ENCODE data around the gene TNNI3.
A peak's percentile ranks its signal among the peaks of the same experiment; 100 is the strongest.
"Not testable (repeated sequence)": the region's sequence is repeated elsewhere in the genome, so short reads cannot be mapped to it uniquely, and the experiment has no call there.

Gene TNNI3

DNA sequence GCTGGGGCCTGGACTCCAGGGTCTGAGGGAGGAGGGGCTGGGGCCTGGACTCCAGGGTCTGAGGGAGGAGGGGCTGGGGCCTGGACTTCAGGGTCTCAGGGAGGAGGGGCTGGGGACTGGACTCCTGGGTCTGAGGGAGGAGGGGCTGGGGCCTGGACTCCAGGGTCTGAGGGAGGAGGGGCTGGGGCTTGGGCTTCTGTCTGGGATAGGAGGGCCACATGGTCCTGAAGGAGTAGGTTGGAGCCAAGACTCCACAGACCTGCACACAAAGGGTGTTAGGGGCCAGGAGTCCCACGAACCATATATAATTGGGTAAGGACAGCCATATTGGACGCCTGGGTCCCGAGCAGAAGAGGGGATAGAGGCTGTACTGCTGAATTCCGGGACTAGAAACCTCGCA is 1.7 kb downstream of the TNNI3 start:
- H3K4me1 ChIP-seq (ENCODE audit: control insufficient read depth, insufficient read depth, low read length); H3K9me3 ChIP-seq (replicated peaks; ENCODE audit: low read length); H3K27me3 ChIP-seq (ENCODE audit: control insufficient read depth, insufficient read depth, low read length); H3K9ac ChIP-seq (ENCODE audit: low read depth, low read length); H3K4me3 ChIP-seq (ENCODE audit: low read length); H3K36me3 ChIP-seq (ENCODE audit: insufficient read depth, low read length): not testable (repeated sequence)
- peak overlapping the region; percentile 25 for H3K4me2 ChIP-seq (ENCODE audit: low read length)

DNA sequence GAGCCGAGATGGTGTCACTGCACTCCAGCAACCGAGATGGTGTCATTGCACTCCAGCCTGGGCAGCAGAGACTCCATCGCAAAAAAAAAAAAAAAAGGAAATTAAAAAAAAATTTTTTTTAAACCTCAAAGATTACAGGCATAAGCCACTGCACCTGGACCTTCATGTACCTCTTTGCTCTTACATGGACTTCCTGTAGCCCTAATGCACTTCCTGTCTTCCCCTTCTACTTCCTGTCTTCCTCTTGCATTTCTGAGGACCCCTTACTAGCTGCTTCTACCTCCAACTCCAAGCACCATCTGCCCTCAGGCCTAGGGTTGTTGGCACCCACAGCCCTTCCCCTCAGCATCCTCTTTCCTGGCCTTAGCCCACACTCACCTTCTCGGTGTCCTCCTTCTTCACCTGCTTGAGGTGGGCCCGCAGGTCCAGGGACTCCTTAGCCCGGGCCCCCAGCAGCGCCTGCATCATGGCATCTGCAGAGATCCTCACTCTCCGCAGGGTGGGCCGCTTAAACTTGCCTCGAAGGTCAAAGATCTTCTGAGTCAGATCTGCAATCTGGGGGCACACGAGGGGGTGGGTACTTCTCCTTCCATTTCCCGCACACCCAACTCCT is 3.8 kb downstream of the TNNI3 start:
- no peak overlapping the region for H3K4me3 ChIP-seq (ENCODE audit: low read length)
- H3K9me3 ChIP-seq (replicated peaks; ENCODE audit: low read length): no peaks in the 10 kb centered on the region
- H3K4me1 ChIP-seq (ENCODE audit: control insufficient read depth, insufficient read depth, low read length): peaks cover under 1% of the 10 kb centered on the region
- no peak overlapping the region for H3K4me2 ChIP-seq (ENCODE audit: low read length)
- peaks cover 16% of the 10 kb centered on the region for H3K27me3 ChIP-seq (ENCODE audit: control insufficient read depth, insufficient read depth, low read length)
- H3K9ac ChIP-seq (ENCODE audit: low read depth, low read length): no peak overlapping the region
- H3K36me3 ChIP-seq (ENCODE audit: insufficient read depth, low read length): no peaks in the 10 kb centered on the region

DNA sequence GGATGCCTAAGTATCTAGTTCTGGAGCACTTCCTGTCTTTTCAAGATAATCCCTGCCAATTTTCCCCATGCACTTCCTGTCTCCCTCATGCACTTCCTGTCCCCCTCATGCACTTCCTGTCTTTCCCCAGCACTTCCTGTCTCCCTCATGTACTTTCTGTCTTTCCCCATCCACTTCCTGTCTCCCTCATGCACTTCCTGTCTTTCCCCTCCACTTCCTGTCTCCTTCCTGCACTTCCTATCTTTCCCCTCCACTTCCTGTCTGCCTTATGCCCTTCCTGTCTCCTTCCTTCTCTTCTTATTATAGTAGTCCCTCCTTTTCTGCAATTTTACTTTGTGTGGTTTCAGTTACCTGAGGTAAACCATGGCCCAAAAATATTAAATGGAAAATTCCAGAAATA is 5.5 kb downstream of the TNNI3 start:
- Histone ChIP-seq H3K4me3 (ENCODE audit: low read length) (no peak overlapping the region), H3K4me2 (ENCODE audit: low read length) (no peak overlapping the region), H3K36me3 (ENCODE audit: insufficient read depth, low read length) (no peaks in the 10 kb centered on the region), H3K27me3 (ENCODE audit: control insufficient read depth, insufficient read depth, low read length) (peaks cover 23% of the 10 kb centered on the region), H3K4me1 (ENCODE audit: control insufficient read depth, insufficient read depth, low read length) (no peaks in the 10 kb centered on the region), H3K9ac (ENCODE audit: low read depth, low read length) (no peak overlapping the region), H3K9me3 (replicated peaks; ENCODE audit: low read length) (no peaks in the 10 kb centered on the region)

DNA sequence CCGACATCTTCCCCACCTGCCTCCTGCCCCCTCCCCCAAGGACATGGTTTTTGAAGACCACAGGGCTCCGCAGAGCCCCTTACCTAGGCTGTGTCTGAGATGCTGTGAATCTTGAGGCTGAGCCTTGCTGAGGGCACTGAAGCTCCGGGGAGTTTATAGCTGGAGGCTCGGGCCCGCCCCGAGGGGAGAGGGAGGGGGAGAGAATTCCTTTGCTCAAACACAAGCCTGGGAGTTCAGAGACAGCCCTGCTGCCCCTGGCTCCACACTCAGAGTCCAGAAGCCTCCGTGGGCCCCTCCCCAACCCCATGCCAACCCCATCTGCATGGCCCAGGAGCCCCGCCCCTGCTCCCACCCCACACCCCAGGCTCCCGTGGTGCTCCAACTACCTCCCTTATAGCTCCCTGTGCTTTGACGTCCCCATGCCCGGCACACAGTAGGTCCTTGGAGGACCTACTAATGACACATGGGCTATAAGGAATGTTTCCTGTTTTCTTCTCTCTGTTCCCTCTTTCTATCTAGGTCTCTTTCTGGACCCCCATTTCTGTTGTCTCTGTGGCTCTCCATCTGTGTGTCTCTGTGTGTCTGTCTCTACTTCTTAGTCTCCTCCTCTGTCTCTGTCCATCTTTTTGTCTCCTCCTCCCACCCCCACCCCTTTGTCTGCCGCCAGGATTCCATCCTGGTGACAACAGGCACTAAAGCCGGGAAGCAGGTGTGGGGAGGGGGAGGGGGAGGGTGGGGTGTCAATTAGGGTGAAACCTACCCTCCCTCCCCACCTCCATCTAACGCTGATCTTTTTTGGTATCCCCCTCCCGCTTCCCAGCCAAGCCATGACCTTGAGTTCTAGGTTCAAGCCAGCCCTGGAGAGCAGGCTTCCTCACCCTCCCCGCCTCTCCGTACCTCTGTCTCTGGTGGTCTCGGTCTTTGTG is 8.2 kb downstream of the TNNI3 start, which contains the start of gene TNNT1:
Gene TNNT1 (minus strand): TSS at position 129 of the 926 bp plus-strand sequence. CDS start 2,049 bp downstream, outside the sequence.
- H3K4me3 ChIP-seq (ENCODE audit: low read length): no peak within 1 kb of the TSS
- no peaks in the 10 kb centered on the region for H3K4me1 ChIP-seq (ENCODE audit: control insufficient read depth, insufficient read depth, low read length)
- peaks cover 32% of the 10 kb centered on the region for H3K27me3 ChIP-seq (ENCODE audit: control insufficient read depth, insufficient read depth, low read length)
- no peak within 1 kb of the TSS for H3K9ac ChIP-seq (ENCODE audit: low read depth, low read length)
- no peaks in the 10 kb centered on the region for H3K9me3 ChIP-seq (replicated peaks; ENCODE audit: low read length)
- no peaks in the 10 kb centered on the region for H3K36me3 ChIP-seq (ENCODE audit: insufficient read depth, low read length)
- no peak within 1 kb of the TSS for H3K4me2 ChIP-seq (ENCODE audit: low read length)

DNA sequence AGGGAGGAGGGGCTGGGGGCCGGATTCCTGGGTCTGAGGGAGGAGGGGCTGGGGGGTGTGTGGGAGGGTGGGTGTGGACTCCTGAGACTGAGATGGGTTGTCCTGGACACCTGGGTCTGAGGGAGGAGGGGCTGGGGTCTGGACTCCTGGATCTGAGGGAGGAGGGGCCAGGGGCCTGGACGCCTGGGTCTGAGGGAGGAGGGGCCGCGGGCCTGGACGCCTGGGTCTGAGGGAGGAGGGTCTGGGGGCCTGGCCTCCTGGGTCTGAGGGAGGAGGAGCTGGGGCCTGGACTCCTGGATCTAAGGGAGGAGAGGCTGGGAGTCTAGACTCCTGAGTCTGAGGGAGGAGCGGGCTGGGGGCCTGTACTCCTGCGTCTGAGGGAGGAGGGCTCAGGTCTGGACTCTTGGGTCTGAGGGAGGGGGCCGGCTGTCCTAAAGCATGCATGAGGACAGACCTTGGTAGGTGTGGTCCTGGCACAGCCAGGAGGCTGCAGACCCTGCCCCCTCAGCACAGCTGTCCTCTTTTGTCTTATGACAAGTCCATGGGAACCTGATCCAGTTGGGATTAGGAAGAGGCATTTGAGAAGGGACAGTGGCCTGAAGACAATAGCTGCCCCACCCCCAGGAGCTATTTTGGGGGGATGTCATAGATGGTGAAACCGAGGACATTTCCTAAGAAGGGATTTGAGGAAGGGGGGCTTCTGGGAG is 9.8 kb downstream of the TNNI3 start:
- Histone ChIP-seq H3K4me1 (ENCODE audit: control insufficient read depth, insufficient read depth, low read length) (no peaks in the 10 kb centered on the region), H3K4me3 (ENCODE audit: low read length) (no peak overlapping the region), H3K9me3 (replicated peaks; ENCODE audit: low read length) (no peaks in the 10 kb centered on the region), H3K27me3 (ENCODE audit: control insufficient read depth, insufficient read depth, low read length) (peaks cover 30% of the 10 kb centered on the region), H3K36me3 (ENCODE audit: insufficient read depth, low read length) (no peaks in the 10 kb centered on the region), H3K4me2 (ENCODE audit: low read length) (no peak overlapping the region), H3K9ac (ENCODE audit: low read depth, low read length) (no peak overlapping the region)

DNA sequence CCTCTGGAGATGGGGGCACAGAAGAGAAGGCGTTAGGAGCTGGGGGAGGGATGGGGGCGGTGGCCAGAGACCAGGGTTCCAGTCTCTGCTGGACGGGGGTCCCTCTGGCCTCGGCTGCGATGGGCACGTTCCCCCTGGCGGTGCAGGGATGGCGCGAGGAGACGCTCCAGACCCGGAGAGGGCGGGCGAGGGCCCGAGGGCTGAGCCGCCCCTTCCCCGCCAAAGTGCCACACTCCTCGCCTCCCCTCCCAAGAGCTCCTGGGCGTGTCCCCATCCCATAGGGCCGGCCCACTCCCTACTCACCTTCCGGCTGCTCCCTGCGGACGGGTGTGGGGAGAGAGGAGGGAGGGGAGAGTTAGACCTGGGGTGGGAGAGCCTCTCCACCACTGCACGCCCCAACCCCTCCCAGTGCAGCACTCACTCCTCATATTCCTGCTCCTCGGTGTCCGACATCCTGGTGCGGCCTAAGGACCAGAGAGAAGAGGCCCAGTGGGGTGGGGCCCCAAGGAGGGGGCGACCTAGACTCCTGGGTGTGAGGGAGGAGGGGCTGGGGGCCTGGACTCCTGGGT is 10.7 kb downstream of the TNNI3 start:
- Histone ChIP-seq H3K36me3 (ENCODE audit: insufficient read depth, low read length) (no peaks in the 10 kb centered on the region), H3K4me1 (ENCODE audit: control insufficient read depth, insufficient read depth, low read length) (no peaks in the 10 kb centered on the region), H3K9ac (ENCODE audit: low read depth, low read length) (no peak overlapping the region), H3K4me3 (ENCODE audit: low read length) (no peak overlapping the region), H3K27me3 (ENCODE audit: control insufficient read depth, insufficient read depth, low read length) (peaks cover 30% of the 10 kb centered on the region), H3K9me3 (replicated peaks; ENCODE audit: low read length) (no peaks in the 10 kb centered on the region), H3K4me2 (ENCODE audit: low read length) (no peak overlapping the region)

DNA sequence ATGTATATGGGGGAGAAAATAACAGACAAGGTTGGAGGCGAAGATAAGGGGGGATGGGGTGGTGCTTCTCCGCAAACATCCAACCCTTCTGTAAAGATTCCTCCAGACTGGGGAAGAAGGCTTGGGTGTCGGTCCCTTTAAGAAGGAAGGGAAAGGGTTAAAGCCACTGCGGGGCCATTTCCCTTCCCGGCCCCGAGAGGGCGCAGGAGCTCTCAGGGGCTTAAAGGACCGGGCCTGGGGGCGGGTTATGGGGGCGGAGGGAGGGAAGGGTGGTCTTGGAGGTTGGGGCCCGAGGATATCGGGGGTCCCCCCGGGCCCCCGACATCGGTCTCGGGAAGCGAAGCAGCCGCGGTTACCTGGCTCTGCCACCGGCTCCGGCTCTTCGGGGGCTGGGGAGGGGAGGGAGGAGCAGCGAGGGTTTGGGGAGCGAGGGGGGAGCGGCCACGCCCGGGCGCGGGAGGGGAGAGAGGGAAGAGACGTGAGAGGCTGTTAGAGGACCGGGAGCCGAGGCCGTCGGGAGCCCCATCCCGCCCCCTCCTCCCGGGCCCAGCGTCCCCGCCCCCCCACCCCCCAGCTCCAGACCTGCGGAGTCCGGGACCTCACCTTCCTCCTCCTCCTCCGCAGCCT is 11.3 kb downstream of the TNNI3 start:
- no peaks in the 10 kb centered on the region for H3K9me3 ChIP-seq (replicated peaks; ENCODE audit: low read length)
- H3K9ac ChIP-seq (ENCODE audit: low read depth, low read length): no peak overlapping the region
- H3K4me3 ChIP-seq (ENCODE audit: low read length): no peak overlapping the region
- no peak overlapping the region for H3K4me2 ChIP-seq (ENCODE audit: low read length)
- peaks cover 30% of the 10 kb centered on the region for H3K27me3 ChIP-seq (ENCODE audit: control insufficient read depth, insufficient read depth, low read length)
- H3K36me3 ChIP-seq (ENCODE audit: insufficient read depth, low read length): no peaks in the 10 kb centered on the region
- no peaks in the 10 kb centered on the region for H3K4me1 ChIP-seq (ENCODE audit: control insufficient read depth, insufficient read depth, low read length)

DNA sequence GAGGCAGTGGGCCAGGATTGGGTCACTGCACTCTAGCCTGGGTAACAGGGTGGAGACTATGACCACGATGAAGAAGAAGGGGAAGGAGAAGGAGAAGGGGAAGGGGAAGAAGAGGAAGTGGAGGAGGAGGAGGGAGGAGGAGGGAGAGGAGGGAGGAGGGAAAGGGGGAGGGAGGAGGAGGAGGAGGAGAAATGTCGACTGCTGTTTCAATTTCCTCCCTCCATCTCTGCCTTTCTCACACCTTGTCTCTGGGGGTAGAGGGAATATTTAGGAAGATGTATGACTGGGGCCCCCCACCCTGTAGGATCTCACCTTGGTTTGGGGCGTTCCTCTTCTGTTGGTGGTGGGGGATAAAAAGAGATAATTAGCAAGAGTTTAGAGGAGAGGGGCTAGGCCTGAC is 12.3 kb downstream of the TNNI3 start:
- H3K27me3 ChIP-seq (ENCODE audit: control insufficient read depth, insufficient read depth, low read length): peaks cover 28% of the 10 kb centered on the region
- H3K9me3 ChIP-seq (replicated peaks; ENCODE audit: low read length): no peaks in the 10 kb centered on the region
- no peaks in the 10 kb centered on the region for H3K36me3 ChIP-seq (ENCODE audit: insufficient read depth, low read length)

DNA sequence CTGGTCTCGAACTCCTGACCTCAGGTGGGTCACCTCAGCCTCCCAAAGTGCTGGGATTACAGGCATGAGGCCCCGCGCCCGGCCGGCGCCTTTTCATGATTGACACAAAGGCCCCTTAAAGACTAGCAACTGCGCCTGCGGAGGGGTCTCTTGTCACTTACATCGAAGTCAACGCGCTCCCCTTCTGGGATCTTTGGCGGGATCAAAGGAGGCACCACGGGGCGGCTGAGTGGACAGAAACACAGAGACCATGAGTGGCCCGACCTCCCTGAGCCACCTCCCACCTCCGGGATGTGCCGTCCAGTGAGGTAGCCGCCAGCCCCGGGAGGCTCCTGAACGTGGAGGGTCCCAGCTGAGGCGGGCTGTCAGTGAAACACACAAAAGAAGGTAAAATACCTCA is 15.8 kb downstream of the TNNI3 start:
- H3K4me1 ChIP-seq (ENCODE audit: control insufficient read depth, insufficient read depth, low read length): no peaks in the 10 kb centered on the region
- no peaks in the 10 kb centered on the region for H3K9me3 ChIP-seq (replicated peaks; ENCODE audit: low read length)
- H3K4me2 ChIP-seq (ENCODE audit: low read length): no peak overlapping the region
- H3K36me3 ChIP-seq (ENCODE audit: insufficient read depth, low read length): no peaks in the 10 kb centered on the region
- H3K4me3 ChIP-seq (ENCODE audit: low read length): no peak overlapping the region
- H3K27me3 ChIP-seq (ENCODE audit: control insufficient read depth, insufficient read depth, low read length): peaks cover 10% of the 10 kb centered on the region
- no peak overlapping the region for H3K9ac ChIP-seq (ENCODE audit: low read depth, low read length)

More for the DNA sequence above, 12.3 kb downstream of the TNNI3 start:
- no peak overlapping the region for H3K4me3 ChIP-seq (ENCODE audit: low read length)
- no peaks in the 10 kb centered on the region for H3K4me1 ChIP-seq (ENCODE audit: control insufficient read depth, insufficient read depth, low read length)
- no peak overlapping the region for H3K4me2 ChIP-seq (ENCODE audit: low read length)
- no peak overlapping the region for H3K9ac ChIP-seq (ENCODE audit: low read depth, low read length)

DNA sequence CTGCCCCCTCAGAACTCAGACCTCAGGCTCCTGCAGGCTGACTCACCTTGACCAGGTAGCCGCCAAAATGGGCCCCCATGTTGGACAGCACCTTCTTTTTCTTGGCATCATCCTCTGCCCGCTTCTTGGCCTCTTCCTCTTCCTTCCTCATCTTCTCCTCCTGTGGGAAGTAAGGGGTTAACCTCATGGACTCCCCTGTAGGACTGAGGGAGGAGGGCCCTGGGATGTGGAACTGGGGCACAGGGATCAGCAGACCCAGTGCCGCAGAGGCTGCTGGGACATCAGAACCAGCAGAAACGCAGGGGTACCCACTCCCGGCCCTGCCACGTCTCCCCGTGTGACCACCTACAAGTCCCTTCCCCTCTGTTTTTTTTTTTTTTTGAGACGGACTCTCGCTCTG is 19.6 kb downstream of the TNNI3 start:
- H3K36me3 ChIP-seq (ENCODE audit: insufficient read depth, low read length): no peaks in the 10 kb centered on the region
- H3K4me2 ChIP-seq (ENCODE audit: low read length): no peak overlapping the region
- H3K4me1 ChIP-seq (ENCODE audit: control insufficient read depth, insufficient read depth, low read length): no peaks in the 10 kb centered on the region
- peaks cover 3% of the 10 kb centered on the region for H3K27me3 ChIP-seq (ENCODE audit: control insufficient read depth, insufficient read depth, low read length)
- no peaks in the 10 kb centered on the region for H3K9me3 ChIP-seq (replicated peaks; ENCODE audit: low read length)
- H3K9ac ChIP-seq (ENCODE audit: low read depth, low read length): no peak overlapping the region
- H3K4me3 ChIP-seq (ENCODE audit: low read length): no peak overlapping the region

Data from skeletal muscle satellite cell (primary cell).